Measurements from ENCODE around the gene P2RX3. TPM values are rescaled to one million over a fixed set of nuclear protein-coding genes. Genes with fewer than 3 reads are reported as not detected.

The P2RX3 gene
- total RNA-seq, 1 donor from 2014 or later: not detected

DNA sequence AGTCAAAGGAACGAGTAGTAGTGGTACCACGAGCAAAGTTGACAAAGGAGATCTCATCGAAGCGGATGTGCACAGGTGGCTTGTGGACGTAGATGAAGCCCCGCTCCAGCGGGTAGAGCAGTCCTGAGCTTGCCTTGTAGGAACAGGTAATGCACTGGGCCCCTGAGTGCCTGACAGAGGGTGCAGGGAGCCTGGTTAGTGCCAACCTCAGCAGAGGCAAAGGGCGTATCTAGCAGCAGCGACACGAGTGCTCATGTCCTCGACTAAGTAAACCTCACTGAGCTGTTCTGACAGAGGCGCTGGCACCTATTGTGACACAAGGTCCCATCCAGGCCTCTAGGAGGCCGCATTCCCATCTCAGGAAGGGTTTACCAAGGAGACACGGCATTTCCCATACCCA, 6.4 kb upstream of the P2RX3 start:
- peaks cover 32% of the 10 kb centered on the region for H3K36me3 Mint-ChIP-seq (ENCODE audit: low read depth, unreplicated experiment)
- no peak for FAIRE-seq

DNA sequence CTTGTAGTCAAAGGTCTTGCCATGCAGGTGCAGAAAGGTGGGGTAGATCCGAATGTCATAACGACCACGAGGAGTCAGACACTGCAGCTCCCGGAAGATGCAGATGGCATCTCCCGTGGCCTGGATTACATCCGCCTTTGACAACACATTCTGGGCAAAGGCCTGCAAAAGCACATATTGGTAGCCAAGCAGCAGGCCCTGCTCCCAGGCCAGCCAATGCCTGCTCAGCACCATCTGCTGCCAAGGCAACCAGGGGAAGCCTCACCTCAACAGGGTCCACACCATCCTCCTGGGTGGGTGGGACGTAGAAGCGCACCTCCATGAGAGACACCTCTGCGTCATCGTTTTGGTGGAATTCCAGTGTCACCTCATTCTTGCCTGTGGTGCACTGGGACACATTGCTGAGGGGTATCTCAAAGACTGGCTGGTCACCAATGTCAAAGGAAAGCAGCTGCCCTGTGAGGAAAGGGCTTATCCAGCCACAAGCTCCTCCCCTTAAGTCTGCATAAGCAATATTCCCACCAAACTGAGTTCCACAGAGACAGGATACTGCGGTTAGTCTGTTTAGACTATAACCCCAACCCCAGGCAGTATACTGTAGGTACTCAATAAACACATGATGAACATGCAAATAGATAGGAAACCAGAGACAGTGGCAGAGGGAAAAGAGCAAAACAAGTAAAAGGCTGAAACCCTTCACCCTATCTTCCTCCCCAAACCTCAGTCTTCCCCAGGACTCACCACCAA, 5.3 kb upstream of the P2RX3 start:
- Histone ChIP-seq H3K36me3 (ENCODE audit: insufficient read depth, low read length) (peaks cover 50% of the 10 kb centered on the region), H4K20me1 (ENCODE audit: insufficient read depth, low read length) (peaks cover 14% of the 10 kb centered on the region), H3K4me2 (ENCODE audit: low read length) (peak overlapping the region; percentile 5), H2AFZ (ENCODE audit: low read depth, low read length) (no peak overlapping the region), H3K9me3 (ENCODE audit: insufficient read depth, low read depth, low read length) (no peaks in the 10 kb centered on the region), H3K27me3 (ENCODE audit: insufficient read depth, low read length) (no peaks in the 10 kb centered on the region), H3K9ac (ENCODE audit: low read length) (no peak overlapping the region), H3K79me2 (ENCODE audit: insufficient read depth, low read length) (peaks cover 50% of the 10 kb centered on the region), H3K4me3 (ENCODE audit: insufficient read depth, low read depth, low read length) (no peak overlapping the region), H3K4me1 (ENCODE audit: insufficient read depth, low read length) (peaks cover 15% of the 10 kb centered on the region), H3K27ac (ENCODE audit: low read depth, low read length) (no peak overlapping the region)
- Mint-ChIP-seq H3K36me3 (ENCODE audit: low read depth, unreplicated experiment) (peaks cover 25% of the 10 kb centered on the region), H3K4me3 (ENCODE audit: unreplicated experiment) (no peak overlapping the region), H3K9me3 (ENCODE audit: unreplicated experiment) (no peaks in the 10 kb centered on the region), H3K27me3 (ENCODE audit: low read depth, unreplicated experiment) (no peaks in the 10 kb centered on the region), H3K27ac (ENCODE audit: unreplicated experiment) (peak overlapping the region; percentile 47), H3K4me1 (ENCODE audit: low read depth, unreplicated experiment) (peaks cover 7% of the 10 kb centered on the region)
- FAIRE-seq (no peak), DNase-seq (ENCODE audit: low read depth) (no peak)
- TF ChIP-seq, protein P1, sequence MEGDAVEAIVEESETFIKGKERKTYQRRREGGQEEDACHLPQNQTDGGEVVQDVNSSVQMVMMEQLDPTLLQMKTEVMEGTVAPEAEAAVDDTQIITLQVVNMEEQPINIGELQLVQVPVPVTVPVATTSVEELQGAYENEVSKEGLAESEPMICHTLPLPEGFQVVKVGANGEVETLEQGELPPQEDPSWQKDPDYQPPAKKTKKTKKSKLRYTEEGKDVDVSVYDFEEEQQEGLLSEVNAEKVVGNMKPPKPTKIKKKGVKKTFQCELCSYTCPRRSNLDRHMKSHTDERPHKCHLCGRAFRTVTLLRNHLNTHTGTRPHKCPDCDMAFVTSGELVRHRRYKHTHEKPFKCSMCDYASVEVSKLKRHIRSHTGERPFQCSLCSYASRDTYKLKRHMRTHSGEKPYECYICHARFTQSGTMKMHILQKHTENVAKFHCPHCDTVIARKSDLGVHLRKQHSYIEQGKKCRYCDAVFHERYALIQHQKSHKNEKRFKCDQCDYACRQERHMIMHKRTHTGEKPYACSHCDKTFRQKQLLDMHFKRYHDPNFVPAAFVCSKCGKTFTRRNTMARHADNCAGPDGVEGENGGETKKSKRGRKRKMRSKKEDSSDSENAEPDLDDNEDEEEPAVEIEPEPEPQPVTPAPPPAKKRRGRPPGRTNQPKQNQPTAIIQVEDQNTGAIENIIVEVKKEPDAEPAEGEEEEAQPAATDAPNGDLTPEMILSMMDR (IDR thresholded peaks at IDR 0.05; ENCODE audit: insufficient read depth, low read depth, low read length): no peak
- no peak for TF ChIP-seq EZH2 (IDR thresholded peaks at IDR 0.05; ENCODE audit: insufficient read depth, low read length)

More for the DNA sequence above, 6.4 kb upstream of the P2RX3 start:
- Mint-ChIP-seq H3K4me3 (ENCODE audit: unreplicated experiment) (no peak overlapping the region), H3K9me3 (ENCODE audit: unreplicated experiment) (no peaks in the 10 kb centered on the region), H3K27me3 (ENCODE audit: low read depth, unreplicated experiment) (no peaks in the 10 kb centered on the region), H3K27ac (ENCODE audit: unreplicated experiment) (no peak overlapping the region), H3K4me1 (ENCODE audit: low read depth, unreplicated experiment) (peaks cover 9% of the 10 kb centered on the region)
- Histone ChIP-seq H3K4me2 (ENCODE audit: low read length) (no peak overlapping the region), H3K9me3 (ENCODE audit: insufficient read depth, low read depth, low read length) (no peaks in the 10 kb centered on the region), H3K4me1 (ENCODE audit: insufficient read depth, low read length) (peaks cover 15% of the 10 kb centered on the region), H2AFZ (ENCODE audit: low read depth, low read length) (no peak overlapping the region), H3K9ac (ENCODE audit: low read length) (no peak overlapping the region), H3K27ac (ENCODE audit: low read depth, low read length) (no peak overlapping the region), H3K27me3 (ENCODE audit: insufficient read depth, low read length) (no peaks in the 10 kb centered on the region), H3K36me3 (ENCODE audit: insufficient read depth, low read length) (peaks cover 55% of the 10 kb centered on the region), H4K20me1 (ENCODE audit: insufficient read depth, low read length) (peaks cover 14% of the 10 kb centered on the region), H3K79me2 (ENCODE audit: insufficient read depth, low read length) (peaks cover 50% of the 10 kb centered on the region), H3K4me3 (ENCODE audit: insufficient read depth, low read depth, low read length) (no peak overlapping the region)
- DNase-seq (ENCODE audit: low read depth): no peak
- TF ChIP-seq, protein P1 (IDR thresholded peaks at IDR 0.05; ENCODE audit: insufficient read depth, low read depth, low read length): no peak
- no peak for TF ChIP-seq EZH2 (IDR thresholded peaks at IDR 0.05; ENCODE audit: insufficient read depth, low read length)

DNA sequence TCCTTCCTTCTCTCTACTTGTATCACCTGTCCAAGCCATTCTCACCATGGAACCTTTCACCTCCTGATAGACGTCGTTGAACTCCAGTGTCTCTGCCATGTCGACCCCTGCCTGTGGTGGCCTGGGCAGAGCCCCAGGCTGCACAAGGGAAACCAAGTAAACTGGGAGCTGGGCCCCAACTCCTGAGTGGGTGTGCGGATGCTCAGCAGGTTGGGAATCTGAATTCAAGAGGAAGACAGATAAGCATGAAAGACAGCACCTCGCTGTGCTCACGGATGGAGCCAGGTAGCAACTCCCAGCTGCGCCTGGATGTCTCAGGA, 3.2 kb upstream of the P2RX3 start:
- Histone ChIP-seq H3K4me3 (ENCODE audit: insufficient read depth, low read depth, low read length) (peak overlapping the region; percentile 76), H4K20me1 (ENCODE audit: insufficient read depth, low read length) (peaks cover 10% of the 10 kb centered on the region), H3K4me2 (ENCODE audit: low read length) (peak overlapping the region; percentile 86), H3K27me3 (ENCODE audit: insufficient read depth, low read length) (peaks cover 10% of the 10 kb centered on the region), H3K9me3 (ENCODE audit: insufficient read depth, low read depth, low read length) (no peaks in the 10 kb centered on the region), H3K27ac (ENCODE audit: low read depth, low read length) (peak overlapping the region; percentile 64), H3K9ac (ENCODE audit: low read length) (peak overlapping the region; percentile 90), H3K79me2 (ENCODE audit: insufficient read depth, low read length) (peaks cover 50% of the 10 kb centered on the region), H3K4me1 (ENCODE audit: insufficient read depth, low read length) (peaks cover 15% of the 10 kb centered on the region), H3K36me3 (ENCODE audit: insufficient read depth, low read length) (peaks cover 33% of the 10 kb centered on the region), H2AFZ (ENCODE audit: low read depth, low read length) (peak overlapping the region; percentile 89)
- TF ChIP-seq, protein P1 (IDR thresholded peaks at IDR 0.05; ENCODE audit: insufficient read depth, low read depth, low read length): no peak
- no peak for TF ChIP-seq EZH2 (IDR thresholded peaks at IDR 0.05; ENCODE audit: insufficient read depth, low read length)
- peaks cover 12% of the 10 kb centered on the region for H3K27me3 Mint-ChIP-seq (ENCODE audit: low read depth, unreplicated experiment)
- no peak for FAIRE-seq
- peaks cover 14% of the 10 kb centered on the region for H3K36me3 Mint-ChIP-seq (ENCODE audit: low read depth, unreplicated experiment)
- no peaks in the 10 kb centered on the region for H3K9me3 Mint-ChIP-seq (ENCODE audit: unreplicated experiment)
- H3K4me1 Mint-ChIP-seq (ENCODE audit: low read depth, unreplicated experiment): peaks cover 7% of the 10 kb centered on the region
- no peak for DNase-seq (ENCODE audit: low read depth)
- peak overlapping the region; percentile 86 for H3K4me3 Mint-ChIP-seq (ENCODE audit: unreplicated experiment)
- peak overlapping the region; percentile 23 for H3K27ac Mint-ChIP-seq (ENCODE audit: unreplicated experiment)

Measured in astrocyte (in vitro differentiated cells and primary cell).